Measurements from ENCODE around the gene BCAS1.

DNA sequence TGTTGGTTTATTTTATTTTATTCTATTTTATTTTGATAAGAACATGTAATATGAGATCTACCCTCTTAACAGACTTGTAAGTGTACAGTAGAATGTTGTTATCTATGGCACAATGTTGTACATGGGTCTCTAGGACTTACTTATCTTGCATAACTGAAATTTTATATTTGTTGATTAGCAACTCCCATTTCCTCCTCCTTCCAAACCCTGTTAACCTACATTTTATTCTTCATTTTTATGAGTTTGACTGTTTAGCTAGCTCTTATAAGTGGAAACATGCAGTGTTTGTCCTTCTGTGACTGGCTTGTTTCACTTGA, 37.9 kb upstream of the BCAS1 start:
- TF ChIP-seq CTCF (tag by site-specific recombination; IDR thresholded peaks at IDR 0.05): no peak
- TF ChIP-seq SALL2 (tag by site-specific recombination; IDR thresholded peaks at IDR 0.05; ENCODE audit: borderline replicate concordance): no peak
- TF ChIP-seq ZBTB11 (tag by site-specific recombination; conservative IDR thresholded peaks at IDR 0.05; ENCODE audit: low read depth): no peak
- TF ChIP-seq, protein P1, sequence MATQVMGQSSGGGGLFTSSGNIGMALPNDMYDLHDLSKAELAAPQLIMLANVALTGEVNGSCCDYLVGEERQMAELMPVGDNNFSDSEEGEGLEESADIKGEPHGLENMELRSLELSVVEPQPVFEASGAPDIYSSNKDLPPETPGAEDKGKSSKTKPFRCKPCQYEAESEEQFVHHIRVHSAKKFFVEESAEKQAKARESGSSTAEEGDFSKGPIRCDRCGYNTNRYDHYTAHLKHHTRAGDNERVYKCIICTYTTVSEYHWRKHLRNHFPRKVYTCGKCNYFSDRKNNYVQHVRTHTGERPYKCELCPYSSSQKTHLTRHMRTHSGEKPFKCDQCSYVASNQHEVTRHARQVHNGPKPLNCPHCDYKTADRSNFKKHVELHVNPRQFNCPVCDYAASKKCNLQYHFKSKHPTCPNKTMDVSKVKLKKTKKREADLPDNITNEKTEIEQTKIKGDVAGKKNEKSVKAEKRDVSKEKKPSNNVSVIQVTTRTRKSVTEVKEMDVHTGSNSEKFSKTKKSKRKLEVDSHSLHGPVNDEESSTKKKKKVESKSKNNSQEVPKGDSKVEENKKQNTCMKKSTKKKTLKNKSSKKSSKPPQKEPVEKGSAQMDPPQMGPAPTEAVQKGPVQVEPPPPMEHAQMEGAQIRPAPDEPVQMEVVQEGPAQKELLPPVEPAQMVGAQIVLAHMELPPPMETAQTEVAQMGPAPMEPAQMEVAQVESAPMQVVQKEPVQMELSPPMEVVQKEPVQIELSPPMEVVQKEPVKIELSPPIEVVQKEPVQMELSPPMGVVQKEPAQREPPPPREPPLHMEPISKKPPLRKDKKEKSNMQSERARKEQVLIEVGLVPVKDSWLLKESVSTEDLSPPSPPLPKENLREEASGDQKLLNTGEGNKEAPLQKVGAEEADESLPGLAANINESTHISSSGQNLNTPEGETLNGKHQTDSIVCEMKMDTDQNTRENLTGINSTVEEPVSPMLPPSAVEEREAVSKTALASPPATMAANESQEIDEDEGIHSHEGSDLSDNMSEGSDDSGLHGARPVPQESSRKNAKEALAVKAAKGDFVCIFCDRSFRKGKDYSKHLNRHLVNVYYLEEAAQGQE (tag by site-specific recombination; IDR thresholded peaks at IDR 0.05): no peak
- TF ChIP-seq YY1 (tag by site-specific recombination; IDR thresholded peaks at IDR 0.05): no peak
- TF ChIP-seq PRDM10 (tag by site-specific recombination; IDR thresholded peaks at IDR 0.05): no peak
- TF ChIP-seq, protein P2, sequence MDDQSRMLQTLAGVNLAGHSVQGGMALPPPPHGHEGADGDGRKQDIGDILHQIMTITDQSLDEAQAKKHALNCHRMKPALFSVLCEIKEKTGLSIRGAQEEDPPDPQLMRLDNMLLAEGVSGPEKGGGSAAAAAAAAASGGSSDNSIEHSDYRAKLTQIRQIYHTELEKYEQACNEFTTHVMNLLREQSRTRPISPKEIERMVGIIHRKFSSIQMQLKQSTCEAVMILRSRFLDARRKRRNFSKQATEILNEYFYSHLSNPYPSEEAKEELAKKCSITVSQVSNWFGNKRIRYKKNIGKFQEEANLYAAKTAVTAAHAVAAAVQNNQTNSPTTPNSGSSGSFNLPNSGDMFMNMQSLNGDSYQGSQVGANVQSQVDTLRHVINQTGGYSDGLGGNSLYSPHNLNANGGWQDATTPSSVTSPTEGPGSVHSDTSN (CRISPR knock-in tag; IDR thresholded peaks at IDR 0.05): no peak
- no peak for TF ChIP-seq ZNF335 (tag by site-specific recombination; conservative IDR thresholded peaks at IDR 0.05)
- no peak for TF ChIP-seq RBAK (tag by site-specific recombination; IDR thresholded peaks at IDR 0.05)
- TF ChIP-seq ZNF274 (IDR thresholded peaks at IDR 0.05; ENCODE audit: low read length): no peak
- TF ChIP-seq ZNF274 (tag by site-specific recombination; IDR thresholded peaks at IDR 0.05; ENCODE audit: borderline replicate concordance): no peak
- no peak for TF ChIP-seq SETDB1 (IDR thresholded peaks at IDR 0.05; ENCODE audit: insufficient read length, low read length)
- no peak for TF ChIP-seq ZNF10 (tag by site-specific recombination; IDR thresholded peaks at IDR 0.05)
- TF ChIP-seq ZBTB7A (tag by site-specific recombination; IDR thresholded peaks at IDR 0.05; ENCODE audit: low read depth): no peak
- no peak for TF ChIP-seq ZNF112 (tag by site-specific recombination; IDR thresholded peaks at IDR 0.05)

Data from HEK293 (cell line).